B cell (primary cell): Measurements from ENCODE around the gene TOMM34. TPM values are rescaled to one million over a fixed set of nuclear protein-coding genes. Genes with fewer than 3 reads are reported as not detected.

Source experiments
- ATAC-seq: fragments of 200-7000 bp; cut with Tn5 transposase; one replicate; pipeline ENCODE4 v1.10.0; 2021; ENCODE audit warnings: low read depth, mild to moderate bottlenecking, moderate number of reproducible peaks, moderate library complexity
- CTCF ChIA-PET: fragments of 350-600 bp; sonication (Branson Sonifier 250); formaldehyde crosslinking; loops from one replicate; lab custom pipeline; 2021; ENCODE audit warnings: antibody characterized with exemption, inconsistent platforms; lab: Charles Lee
- POLR2A ChIA-PET: fragments of 350-600 bp; sonication (Branson Sonifier 250); formaldehyde crosslinking; loops from one replicate; lab custom pipeline; 2021; ENCODE audit warnings: antibody characterized with exemption; lab: Charles Lee
- DNase-seq: peaks from one replicate; pipeline ENCODE4 v3.0.0; 2013
- H2AFZ ChIP-seq: 2 replicates; pipeline ENCODE4 v1.6.1; 2012; ENCODE audit warnings: mild to moderate bottlenecking, low read depth, low read length; ENCODE audit not compliant: insufficient read depth, poor library complexity, severe bottlenecking
- H3K27ac ChIP-seq, 2 donors: 1 replicate in 1 of 2; 2 replicates in 1 of 2; pipeline ENCODE4 v1.5.1; 2012 to 2013; ENCODE audit warnings: low read length in 2 of 2, mild to moderate bottlenecking in 2 of 2, moderate library complexity in 1 of 2
- H3K27me3 ChIP-seq, 4 experiments: fragments of 200-600 bp in 1 of 4; sonication (generic) in 1 of 4; replicated peaks in 1 of 4; 1 replicate in 2 of 4; 2 replicates in 2 of 4; pipeline versions ENCODE4 v1.6.1 to v1.7.0; 2013 to 2016; ENCODE audit warnings: low read length in 3 of 4, mild to moderate bottlenecking in 2 of 4, mixed read lengths in 1 of 4, moderate library complexity in 1 of 4; ENCODE audit not compliant: insufficient read depth in 4 of 4, control insufficient read depth in 3 of 4; ENCODE audit errors: control extremely low read depth in 1 of 4
- H3K36me3 ChIP-seq, 2 experiments: replicated peaks in 1 of 2; 1 replicate in 1 of 2; 2 replicates in 1 of 2; pipeline versions ENCODE4 v1.6.1 to v1.7.1; 2013; ENCODE audit warnings: low read length in 1 of 2; ENCODE audit not compliant: insufficient read depth in 2 of 2, control insufficient read depth in 1 of 2; ENCODE audit errors: control extremely low read depth in 1 of 2, extremely low read depth in 1 of 2
- H3K4me1 ChIP-seq, 2 donors: fragments of 200-600 bp in 1 of 2; sonication (generic) in 1 of 2; 1 replicate in 1 of 2; 2 replicates in 1 of 2; pipeline versions ENCODE4 v1.5.1 to v1.6.1; 2013 to 2017; ENCODE audit warnings: low read length in 2 of 2; ENCODE audit not compliant: control insufficient read depth in 2 of 2, insufficient read depth in 2 of 2
- H3K4me2 ChIP-seq: replicated peaks from 2 replicates; pipeline ENCODE3; 2012; ENCODE audit warnings: mild to moderate bottlenecking, low read depth, low read length; ENCODE audit not compliant: poor library complexity, severe bottlenecking
- H3K4me3 ChIP-seq, 5 experiments: fragments of 200-600 bp in 1 of 5; sonication (generic) in 1 of 5; 1 replicate in 3 of 5; 2 replicates in 2 of 5; pipeline versions ENCODE4 v1.5.1 to v1.7.0; 2011 to 2016; ENCODE audit warnings: low read length in 4 of 5, mild to moderate bottlenecking in 4 of 5, low read depth in 2 of 5, control low read depth in 1 of 5, moderate library complexity in 1 of 5; ENCODE audit not compliant: insufficient read depth in 1 of 5; ENCODE audit errors: control extremely low read depth in 1 of 5, extremely low read depth in 1 of 5
- H3K79me2 ChIP-seq: fragments of 200-600 bp; sonication (generic); one replicate; pipeline ENCODE4 v1.6.0; 2016; ENCODE audit warnings: low read length; ENCODE audit not compliant: control insufficient read depth, insufficient read depth
- H3K9ac ChIP-seq: fragments of 200-600 bp; sonication (generic); 2 replicates; pipeline ENCODE4 v1.6.1; 2017; ENCODE audit warnings: mild to moderate bottlenecking, low read length, moderate library complexity
- H3K9me3 ChIP-seq, 3 donors: one replicate each; pipeline versions ENCODE4 v1.6.1 to v1.7.1; 2013; ENCODE audit warnings: low read length in 2 of 3; ENCODE audit not compliant: control insufficient read depth in 2 of 3, insufficient read depth in 1 of 3; ENCODE audit errors: control extremely low read depth in 1 of 3
- H4K20me1 ChIP-seq: 2 replicates; pipeline ENCODE4 v1.6.0; 2012; ENCODE audit warnings: mild to moderate bottlenecking, low read length; ENCODE audit not compliant: insufficient read depth, control insufficient read depth, poor library complexity, severe bottlenecking
- H3K27ac Mint-ChIP-seq: one replicate; pipeline ENCODE4 v1.8.0; 2021; ENCODE audit warnings: mixed read lengths
- H3K27me3 Mint-ChIP-seq: one replicate; pipeline ENCODE4 v1.8.0; 2021; ENCODE audit warnings: mixed read lengths
- H3K4me1 Mint-ChIP-seq: one replicate; pipeline ENCODE4 v1.8.0; 2021; ENCODE audit warnings: mixed read lengths
- H3K4me3 Mint-ChIP-seq: one replicate; pipeline ENCODE4 v1.8.0; 2021; ENCODE audit warnings: mixed read lengths
- H3K9me3 Mint-ChIP-seq: one replicate; pipeline ENCODE4 v1.8.0; 2022; ENCODE audit warnings: mixed read lengths; ENCODE audit not compliant: insufficient read depth
- CTCF ChIP-seq: fragments of 200-600 bp; IDR thresholded peaks from one replicate; pipeline ENCODE4 v1.8.0; 2022; ENCODE audit warnings: antibody characterized with exemption, mild to moderate bottlenecking
- EZH2 ChIP-seq: IDR thresholded peaks from 2 replicates; pipeline ENCODE4 v1.6.1; 2012; ENCODE audit warnings: borderline replicate concordance, low read depth, mild to moderate bottlenecking, moderate library complexity, low read length; ENCODE audit not compliant: insufficient read depth, poor library complexity, severe bottlenecking
- WGBS: methylation state at CpG from one replicate; pipeline ENCODE4 v1.1.5; 2013; ENCODE audit warnings: missing lambda C conversion rate; ENCODE audit not compliant: insufficient coverage; 5-methylcytosine and 5-hydroxymethylcytosine counted together
- intact Hi-C: fragments of 100-400 bp; cut with micrococcal nuclease; formaldehyde crosslinking; loops from one replicate; pipeline ENCODE4 v1.10.0; 2022
- polyA plus RNA-seq: library from polyadenylated mRNA; depleted of rRNA; stranded (reverse); fragments of >200 nt; gene quantifications from 2 replicates; pipeline ENCODE4 v1.2.3, GENCODE V29; 2012
- total RNA-seq, 2 donors: library from RNA; stranded (reverse); fragments of 120-200 nt in 1 of 2; gene quantifications; 1 replicate in 1 of 2; 2 replicates in 1 of 2; pipeline versions ENCODE4 v1.2.3 to v1.2.4, GENCODE V29; 2013 to 2022

Gene TOMM34
- total and polyA plus RNA-seq, 2 donors (not counting 1 experiment from before 2014, with no cell fraction given): 19.1 to 21.8 TPM

DNA sequence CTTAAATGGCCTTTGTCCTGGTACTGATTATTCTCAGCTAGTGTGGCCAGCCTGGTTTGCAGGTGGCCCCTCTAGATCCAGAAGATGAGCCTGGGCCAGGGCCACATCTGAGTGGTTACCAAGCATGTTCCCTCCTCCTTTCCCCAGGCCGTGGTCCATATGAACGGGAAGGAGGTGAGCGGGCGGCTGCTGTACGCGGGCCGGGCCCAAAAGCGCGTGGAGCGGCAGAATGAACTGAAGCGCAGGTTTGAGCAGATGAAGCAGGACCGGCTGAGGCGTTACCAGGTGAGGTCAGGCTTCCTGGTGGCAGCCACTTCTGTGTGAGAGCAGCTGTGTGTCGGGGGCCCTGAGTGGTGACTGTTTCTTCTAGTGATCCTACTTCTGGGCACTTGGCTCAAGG is 38.8 kb downstream of the TOMM34 start:
- H3K36me3 ChIP-seq: peaks cover 6 to 29% of the 10 kb centered on the region in 2 experiments
- H3K4me1 Mint-ChIP-seq: no peaks in the 10 kb centered on the region

GRCh38 chr20:44918761-44919160 is 41.4 kb downstream of the TOMM34 start:
- H3K9me3 Mint-ChIP-seq: no peaks in the 10 kb centered on the region
- Histone ChIP-seq H3K27me3 (no peaks in the 10 kb centered on the region), H3K9me3 (no peaks in the 10 kb centered on the region), H3K36me3 (peaks cover 6 to 29% of the 10 kb centered on the region in 2 experiments), H3K4me1 (no peaks in the 10 kb centered on the region), H3K4me2 (no peak overlapping the region), H2AFZ (no peak overlapping the region), H3K79me2 (no peaks in the 10 kb centered on the region), H3K4me3 (no peak overlapping the region), H3K9ac (no peak overlapping the region), H4K20me1 (no peaks in the 10 kb centered on the region), H3K27ac (no peak overlapping the region)
- no peak overlapping the region for H3K4me3 Mint-ChIP-seq
- WGBS: 100% methylated on average over 2 of the region's 10 CpGs
- no peak for DNase-seq
- TF ChIP-seq EZH2 (no peak), CTCF (no peak)
- no peaks in the 10 kb centered on the region for H3K4me1 Mint-ChIP-seq
- no peaks in the 10 kb centered on the region for H3K27me3 Mint-ChIP-seq
- ChIA-PET CTCF (interaction anchor here (0.8 kb wide), 1 partner anchor 125 kb away, joined by 3 read pairs; no protein-coding TSS in a partner anchor), POLR2A (no interaction called here)
- ATAC-seq: no peak
- H3K27ac Mint-ChIP-seq: no peak overlapping the region
- intact Hi-C loops: no loop called here

More for the DNA sequence above, 38.8 kb downstream of the TOMM34 start:
- Histone ChIP-seq H4K20me1 (no peaks in the 10 kb centered on the region), H3K9me3 (no peaks in the 10 kb centered on the region), H3K4me2 (no peak overlapping the region), H3K27me3 (no peaks in the 10 kb centered on the region), H3K4me3 (no peak overlapping the region), H3K79me2 (no peaks in the 10 kb centered on the region), H3K27ac (no peak overlapping the region), H3K9ac (no peak overlapping the region), H3K4me1 (no peaks in the 10 kb centered on the region), H2AFZ (no peak overlapping the region)
- DNase-seq (no peak), ATAC-seq (no peak)
- Mint-ChIP-seq H3K27ac (no peak overlapping the region), H3K4me3 (no peak overlapping the region), H3K27me3 (no peaks in the 10 kb centered on the region), H3K9me3 (no peaks in the 10 kb centered on the region)
- intact Hi-C loops: no loop called here
- POLR2A ChIA-PET: no interaction called here
- CTCF ChIA-PET: no interaction called here
- WGBS: 98% methylated on average over 14 of the region's 14 CpGs
- TF ChIP-seq EZH2: no peak
- no peak for TF ChIP-seq CTCF
